HepG2 (cell line): ENCODE data around the gene CNN3. TPM values are rescaled to one million over a fixed set of nuclear protein-coding genes. Genes with fewer than 3 reads are reported as not detected.

ENCODE experiments used
- ATF1 ChIP-seq: IDR thresholded peaks from 2 replicates; pipeline ENCODE4 v1.6.1; 2016; ENCODE audit warnings: mild to moderate bottlenecking, control low read depth
- GATAD1 ChIP-seq: IDR thresholded peaks from 2 replicates; pipeline ENCODE4 v1.6.1; 2016; ENCODE audit warnings: missing genetic modification reagents, missing compliant biosample characterization
- IRX3 ChIP-seq: sonication (generic); formaldehyde crosslinking; IDR thresholded peaks from 2 replicates; pipeline ENCODE4 v1.8.1; 2023; ENCODE audit warnings: mild to moderate bottlenecking, low read depth, missing genetic modification reagents, borderline replicate concordance
- KMT2B ChIP-seq: IDR thresholded peaks from 2 replicates; pipeline ENCODE4 v1.6.1; 2016; ENCODE audit warnings: missing genetic modification reagents, missing compliant biosample characterization
- MEF2D ChIP-seq: sonication (generic); formaldehyde crosslinking; IDR thresholded peaks from 2 replicates; pipeline ENCODE4 v1.5.1; 2020; ENCODE audit warnings: mild to moderate bottlenecking, missing genetic modification reagents
- SMC3 ChIP-seq: IDR thresholded peaks from 2 replicates; pipeline ENCODE4 v1.6.1; 2011; ENCODE audit warnings: low read length, improper control_type of control experiment
- SOX5 ChIP-seq: IDR thresholded peaks from 2 replicates; pipeline ENCODE4 v1.6.1; 2016; ENCODE audit warnings: borderline replicate concordance
- SP140L ChIP-seq: sonication (generic); formaldehyde crosslinking; IDR thresholded peaks from 2 replicates; pipeline ENCODE4 v1.4.0; 2020; ENCODE audit warnings: missing genetic modification reagents, borderline replicate concordance
- TCF7 ChIP-seq: sonication (generic); IDR thresholded peaks from 2 replicates; pipeline ENCODE4 v1.6.1; 2016; ENCODE audit warnings: antibody characterized with exemption, low read depth
- ZNF263 ChIP-seq: sonication (generic); formaldehyde crosslinking; IDR thresholded peaks from 2 replicates; pipeline ENCODE4 v1.4.0; 2020; ENCODE audit warnings: missing genetic modification reagents
- ZNF296 ChIP-seq: sonication (generic); formaldehyde crosslinking; conservative IDR thresholded peaks from 2 replicates; pipeline ENCODE4 v1.5.0; 2020; ENCODE audit warnings: mild to moderate bottlenecking, missing genetic modification reagents
- ZNF326 ChIP-seq: sonication (generic); formaldehyde crosslinking; IDR thresholded peaks from 2 replicates; pipeline ENCODE4 v1.4.0; 2020; ENCODE audit warnings: missing genetic modification reagents, borderline replicate concordance
- polyA plus RNA-seq, 8 experiments: library from polyadenylated mRNA; depleted of rRNA in 3 of 8; stranded (reverse) in 7 of 8; unstranded in 1 of 8; fragments of >200 nt; fragmentation: Illumina TruSeq in 4 of 8; extraction: Trizol in 4 of 8; gene quantifications; 2 replicates each; pipeline versions ENCODE4 v1.2.1 to v1.2.3, GENCODE V29; 2011 to 2016; ENCODE audit warnings: low read depth in 4 of 8, missing spikeins in 1 of 8, mixed read lengths in 1 of 8; ENCODE audit not compliant: insufficient read depth in 1 of 8
- total RNA-seq, 5 experiments: library from RNA; depleted of rRNA; stranded (reverse); fragments of >200 nt; fragmentation: Illumina TruSeq; extraction: Trizol; gene quantifications; 2 replicates each; pipeline ENCODE4 v1.2.3, GENCODE V29; 2016; ENCODE audit warnings: low read depth in 1 of 5
- TF ChIP-seq, protein P1 (sequence below), 2 experiments: sonication (generic) in 1 of 2; formaldehyde crosslinking in 1 of 2; IDR thresholded peaks; 2 replicates each; pipeline versions ENCODE4 v1.6.1 to v1.9.0; 2014 to 2022; ENCODE audit warnings: antibody characterized with exemption in 1 of 2, borderline replicate concordance in 1 of 2, inconsistent platforms in 1 of 2, low read depth in 1 of 2, missing genetic modification reagents in 1 of 2
- TF ChIP-seq, protein P2 (sequence below): sonication (generic); formaldehyde crosslinking; IDR thresholded peaks from 2 replicates; pipeline ENCODE4 v1.8.1; 2023; ENCODE audit warnings: mild to moderate bottlenecking, missing genetic modification reagents
- TF ChIP-seq, protein P3 (sequence below): sonication (generic); formaldehyde crosslinking; IDR thresholded peaks from 2 replicates; pipeline ENCODE4 v1.4.0; 2020; ENCODE audit warnings: missing genetic modification reagents
- TF ChIP-seq, protein P4 (sequence below): sonication (generic); formaldehyde crosslinking; IDR thresholded peaks from 2 replicates; pipeline ENCODE4 v1.4.0; 2020; ENCODE audit warnings: missing genetic modification reagents

The CNN3 gene
- total and polyA plus RNA-seq, 2 of the 13 experiments (the other 11 are each of a cell fraction or from before 2014, with no cell fraction given) = 113 to 223 TPM

DNA sequence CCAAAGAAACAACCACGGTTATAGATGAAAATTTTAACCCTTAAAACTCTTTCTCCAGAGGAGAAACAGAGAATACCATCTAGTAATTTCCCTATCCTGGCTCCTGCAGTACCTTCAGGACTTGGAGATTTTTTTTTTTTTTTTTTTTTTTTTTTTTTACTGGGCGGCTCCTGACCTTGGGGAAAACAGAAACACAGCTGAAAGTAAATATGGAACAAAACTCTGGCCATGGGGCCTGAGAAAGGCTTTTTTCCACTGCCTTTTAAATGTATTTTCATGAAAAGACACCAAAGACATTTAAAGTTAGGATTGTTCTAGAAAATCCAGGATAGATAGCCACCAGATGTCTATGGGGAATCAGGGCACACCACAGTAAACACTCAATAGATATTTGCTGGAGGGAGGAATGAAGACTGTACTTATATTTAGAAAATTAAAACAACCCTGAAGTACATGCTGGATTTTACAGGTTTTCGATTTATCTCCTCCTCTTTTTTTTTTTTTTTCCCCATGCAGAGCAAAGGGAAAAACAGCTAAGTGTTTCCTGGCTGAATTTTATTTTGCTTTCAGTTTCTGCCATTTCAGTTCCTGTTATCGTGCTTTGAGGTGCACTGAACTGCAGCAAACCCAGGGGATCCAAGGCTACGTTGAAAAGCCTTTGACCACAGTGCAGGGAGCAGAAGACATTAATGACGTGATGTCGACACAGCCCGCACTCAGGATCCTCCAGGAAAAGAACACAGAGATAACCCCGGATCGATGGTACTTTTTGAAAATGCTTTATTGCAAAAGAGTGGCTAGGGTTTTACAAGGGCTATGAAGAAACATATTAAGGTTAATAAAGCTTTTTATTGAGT, 35.7 kb upstream of the CNN3 start (continued):
- TF ChIP-seq, protein P1, sequence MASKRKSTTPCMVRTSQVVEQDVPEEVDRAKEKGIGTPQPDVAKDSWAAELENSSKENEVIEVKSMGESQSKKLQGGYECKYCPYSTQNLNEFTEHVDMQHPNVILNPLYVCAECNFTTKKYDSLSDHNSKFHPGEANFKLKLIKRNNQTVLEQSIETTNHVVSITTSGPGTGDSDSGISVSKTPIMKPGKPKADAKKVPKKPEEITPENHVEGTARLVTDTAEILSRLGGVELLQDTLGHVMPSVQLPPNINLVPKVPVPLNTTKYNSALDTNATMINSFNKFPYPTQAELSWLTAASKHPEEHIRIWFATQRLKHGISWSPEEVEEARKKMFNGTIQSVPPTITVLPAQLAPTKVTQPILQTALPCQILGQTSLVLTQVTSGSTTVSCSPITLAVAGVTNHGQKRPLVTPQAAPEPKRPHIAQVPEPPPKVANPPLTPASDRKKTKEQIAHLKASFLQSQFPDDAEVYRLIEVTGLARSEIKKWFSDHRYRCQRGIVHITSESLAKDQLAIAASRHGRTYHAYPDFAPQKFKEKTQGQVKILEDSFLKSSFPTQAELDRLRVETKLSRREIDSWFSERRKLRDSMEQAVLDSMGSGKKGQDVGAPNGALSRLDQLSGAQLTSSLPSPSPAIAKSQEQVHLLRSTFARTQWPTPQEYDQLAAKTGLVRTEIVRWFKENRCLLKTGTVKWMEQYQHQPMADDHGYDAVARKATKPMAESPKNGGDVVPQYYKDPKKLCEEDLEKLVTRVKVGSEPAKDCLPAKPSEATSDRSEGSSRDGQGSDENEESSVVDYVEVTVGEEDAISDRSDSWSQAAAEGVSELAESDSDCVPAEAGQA (IDR thresholded peaks at IDR 0.05; ENCODE audit: low read depth) = no peak
- TF ChIP-seq, protein P1 (CRISPR knock-in tag; IDR thresholded peaks at IDR 0.05; ENCODE audit: borderline replicate concordance) = no peak; the same call in 1 of the 2 replicates
- TF ChIP-seq TCF7 = peak; percentile 77
- TF ChIP-seq ZNF296 (CRISPR knock-in tag) = no peak
- TF ChIP-seq, protein P2, sequence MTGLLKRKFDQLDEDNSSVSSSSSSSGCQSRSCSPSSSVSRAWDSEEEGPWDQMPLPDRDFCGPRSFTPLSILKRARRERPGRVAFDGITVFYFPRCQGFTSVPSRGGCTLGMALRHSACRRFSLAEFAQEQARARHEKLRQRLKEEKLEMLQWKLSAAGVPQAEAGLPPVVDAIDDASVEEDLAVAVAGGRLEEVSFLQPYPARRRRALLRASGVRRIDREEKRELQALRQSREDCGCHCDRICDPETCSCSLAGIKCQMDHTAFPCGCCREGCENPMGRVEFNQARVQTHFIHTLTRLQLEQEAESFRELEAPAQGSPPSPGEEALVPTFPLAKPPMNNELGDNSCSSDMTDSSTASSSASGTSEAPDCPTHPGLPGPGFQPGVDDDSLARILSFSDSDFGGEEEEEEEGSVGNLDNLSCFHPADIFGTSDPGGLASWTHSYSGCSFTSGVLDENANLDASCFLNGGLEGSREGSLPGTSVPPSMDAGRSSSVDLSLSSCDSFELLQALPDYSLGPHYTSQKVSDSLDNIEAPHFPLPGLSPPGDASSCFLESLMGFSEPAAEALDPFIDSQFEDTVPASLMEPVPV (CRISPR knock-in tag) = peak; percentile 36; the same call in 1 of the 2 replicates
- TF ChIP-seq SMC3 = peak; percentile 22; the same call in 1 of the 2 replicates
- TF ChIP-seq, protein P3, sequence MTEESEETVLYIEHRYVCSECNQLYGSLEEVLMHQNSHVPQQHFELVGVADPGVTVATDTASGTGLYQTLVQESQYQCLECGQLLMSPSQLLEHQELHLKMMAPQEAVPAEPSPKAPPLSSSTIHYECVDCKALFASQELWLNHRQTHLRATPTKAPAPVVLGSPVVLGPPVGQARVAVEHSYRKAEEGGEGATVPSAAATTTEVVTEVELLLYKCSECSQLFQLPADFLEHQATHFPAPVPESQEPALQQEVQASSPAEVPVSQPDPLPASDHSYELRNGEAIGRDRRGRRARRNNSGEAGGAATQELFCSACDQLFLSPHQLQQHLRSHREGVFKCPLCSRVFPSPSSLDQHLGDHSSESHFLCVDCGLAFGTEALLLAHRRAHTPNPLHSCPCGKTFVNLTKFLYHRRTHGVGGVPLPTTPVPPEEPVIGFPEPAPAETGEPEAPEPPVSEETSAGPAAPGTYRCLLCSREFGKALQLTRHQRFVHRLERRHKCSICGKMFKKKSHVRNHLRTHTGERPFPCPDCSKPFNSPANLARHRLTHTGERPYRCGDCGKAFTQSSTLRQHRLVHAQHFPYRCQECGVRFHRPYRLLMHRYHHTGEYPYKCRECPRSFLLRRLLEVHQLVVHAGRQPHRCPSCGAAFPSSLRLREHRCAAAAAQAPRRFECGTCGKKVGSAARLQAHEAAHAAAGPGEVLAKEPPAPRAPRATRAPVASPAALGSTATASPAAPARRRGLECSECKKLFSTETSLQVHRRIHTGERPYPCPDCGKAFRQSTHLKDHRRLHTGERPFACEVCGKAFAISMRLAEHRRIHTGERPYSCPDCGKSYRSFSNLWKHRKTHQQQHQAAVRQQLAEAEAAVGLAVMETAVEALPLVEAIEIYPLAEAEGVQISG (CRISPR knock-in tag) = peak; percentile 65
- peak; percentile 56; the same call in 1 of the 2 replicates for TF ChIP-seq GATAD1
- peak; percentile 57; the same call in 1 of the 2 replicates for TF ChIP-seq SOX5
- TF ChIP-seq KMT2B (CRISPR knock-in tag) = peak; percentile 61; the same call in 1 of the 2 replicates
- peak; percentile 70; the same call in 1 of the 2 replicates for TF ChIP-seq MEF2D (CRISPR knock-in tag)
- TF ChIP-seq ZNF326 (CRISPR knock-in tag) = no peak
- TF ChIP-seq, protein P4, sequence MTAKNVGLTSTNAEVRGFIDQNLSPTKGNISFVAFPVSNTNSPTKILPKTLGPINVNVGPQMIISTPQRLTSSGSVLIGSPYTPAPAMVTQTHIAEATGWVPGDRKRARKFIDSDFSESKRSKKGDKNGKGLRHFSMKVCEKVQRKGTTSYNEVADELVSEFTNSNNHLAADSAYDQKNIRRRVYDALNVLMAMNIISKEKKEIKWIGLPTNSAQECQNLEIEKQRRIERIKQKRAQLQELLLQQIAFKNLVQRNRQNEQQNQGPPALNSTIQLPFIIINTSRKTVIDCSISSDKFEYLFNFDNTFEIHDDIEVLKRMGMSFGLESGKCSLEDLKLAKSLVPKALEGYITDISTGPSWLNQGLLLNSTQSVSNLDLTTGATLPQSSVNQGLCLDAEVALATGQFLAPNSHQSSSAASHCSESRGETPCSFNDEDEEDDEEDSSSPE (CRISPR knock-in tag) = 0 out of 2 replicates have a peak, but pooled peaks have one; percentile 47
- TF ChIP-seq ZNF263 (CRISPR knock-in tag) = no peak
- TF ChIP-seq IRX3 = 0 out of 2 replicates have a peak, but pooled peaks have one; percentile 57
- TF ChIP-seq ATF1 (CRISPR knock-in tag) = peak; percentile 77; the same call in 1 of the 2 replicates
- TF ChIP-seq SP140L = 0 out of 2 replicates have a peak, but pooled peaks have one; percentile 11
